GM21381 (cell line): ENCODE data around the gene IDS.
"Not testable (repeated sequence)": the region's sequence is repeated elsewhere in the genome, so short reads cannot be mapped to it uniquely, and the experiment has no call there.

Experiments used
- ATAC-seq: cut with Tn5 transposase; IDR thresholded peaks from one replicate; pipeline ENCODE4 v1.9.1; 2021; ENCODE audit warnings: mild to moderate bottlenecking, moderate library complexity; ENCODE audit not compliant: unreplicated experiment

The IDS gene

GRCh38 chrX:149527705-149528104 lies 22.6 kb upstream of the IDS start:
- peak; percentile 26 for ATAC-seq

GRCh38 chrX:149526318-149527033 lies 21.4 kb upstream of the IDS start:
- ATAC-seq, result not testable (repeated sequence)

DNA sequence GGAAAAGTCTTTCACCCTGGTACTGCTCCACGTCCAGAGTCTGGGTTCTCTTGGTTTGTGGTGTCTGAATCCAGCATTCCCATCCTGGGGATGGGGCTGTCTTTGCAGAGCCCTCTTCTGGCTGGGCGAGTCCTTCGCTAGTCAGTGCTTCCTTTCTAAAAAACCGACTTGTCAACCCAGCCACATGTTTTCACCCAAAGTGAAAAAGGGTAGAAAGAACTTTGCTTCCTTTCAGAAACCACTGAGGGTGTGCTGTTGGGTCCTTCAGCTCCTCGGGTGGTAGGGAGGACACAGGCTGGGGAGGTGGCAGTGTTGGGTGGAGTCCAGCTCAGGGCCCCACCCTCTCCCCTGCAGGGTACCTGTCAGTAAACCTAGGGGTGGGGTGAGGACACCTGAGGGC lies 20.8 kb upstream of the IDS start:
- ATAC-seq, result peak; percentile 62

DNA sequence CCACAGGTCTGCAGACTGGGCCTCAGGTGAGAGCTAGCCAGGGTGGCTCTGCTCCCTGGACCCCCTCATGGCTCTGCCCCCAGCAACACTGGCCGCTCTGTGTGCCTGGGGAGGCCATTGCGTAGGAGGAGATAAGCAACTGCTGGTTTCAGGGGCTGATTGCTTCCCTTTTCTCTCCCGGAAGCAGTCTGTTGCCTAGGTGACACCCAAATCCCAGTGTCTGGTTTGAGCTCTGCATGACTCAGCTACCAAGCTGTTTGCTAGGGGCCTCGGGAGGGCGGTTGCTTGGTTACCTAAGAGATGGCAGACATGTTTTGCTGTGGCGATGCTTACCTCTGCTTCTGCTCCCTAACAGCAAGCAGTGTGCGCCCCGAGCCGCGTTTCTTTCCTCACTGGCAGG lies 20.3 kb upstream of the IDS start:
- ATAC-seq, result peak; percentile 88

DNA sequence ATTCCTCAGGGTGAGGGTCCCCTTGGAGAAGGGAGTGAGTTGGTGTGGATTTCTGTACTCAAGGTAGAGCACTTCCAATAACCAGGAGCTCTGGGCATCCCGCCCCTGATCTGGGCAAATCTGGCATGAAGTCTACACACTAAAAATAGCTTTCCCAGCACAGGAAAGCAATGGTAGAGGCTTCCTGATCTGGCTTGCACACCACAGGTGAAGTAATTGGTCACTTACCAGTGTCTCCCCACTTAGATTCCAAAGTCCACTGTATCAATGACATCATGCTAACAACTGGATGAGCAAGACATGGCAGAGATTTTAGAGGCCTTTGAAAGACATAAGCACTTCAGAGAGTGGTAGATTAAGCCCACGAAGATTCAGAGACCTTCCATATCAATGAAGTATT lies 17.8 kb upstream of the IDS start:
- ATAC-seq, result no peak

DNA sequence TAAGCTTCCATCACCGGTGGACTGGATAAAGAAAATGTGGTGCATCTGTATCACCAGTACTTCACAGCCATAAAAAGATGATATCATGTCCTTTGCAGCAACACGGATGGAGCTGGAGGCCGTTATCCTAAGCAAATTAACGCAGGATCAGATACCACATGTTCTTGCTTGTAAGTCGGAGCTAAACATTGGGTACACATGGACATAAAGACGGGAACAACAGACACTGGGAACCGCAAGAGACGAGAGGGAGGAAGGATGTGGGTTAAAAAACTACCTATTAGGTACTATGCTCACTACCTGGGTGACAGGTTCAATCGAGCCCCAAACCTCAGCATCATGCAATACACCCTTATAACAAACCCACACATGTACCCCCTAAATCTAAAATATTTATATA lies 16.3 kb upstream of the IDS start:
- ATAC-seq, result no peak

GRCh38 chrX:149520636-149521277 lies 15.7 kb upstream of the IDS start:
- not testable (repeated sequence) for ATAC-seq

DNA sequence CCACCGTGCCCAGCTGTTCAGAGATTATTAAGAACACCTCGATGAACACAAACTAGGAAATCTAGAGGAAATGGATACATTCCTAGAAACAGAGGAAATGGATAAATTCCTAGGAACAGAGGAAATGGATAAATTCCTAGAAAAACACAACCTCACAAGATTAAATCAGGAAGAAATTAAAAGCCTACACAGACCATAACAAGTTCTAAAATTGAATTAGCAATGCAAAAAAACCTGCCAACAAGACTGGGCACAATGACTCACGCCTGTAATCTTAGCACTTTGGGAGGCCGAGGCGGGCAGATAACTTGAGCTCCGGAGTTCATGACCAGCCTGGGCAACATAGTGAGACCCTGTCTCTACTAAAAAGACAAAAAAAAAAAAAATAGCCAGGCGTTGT lies 13.1 kb upstream of the IDS start:
- no peak for ATAC-seq

GRCh38 chrX:149517308-149517707 lies 12.2 kb upstream of the IDS start:
- no peak for ATAC-seq

- ATAC-seq, result no peak
These were observed 11.5 kb upstream of the IDS start for GRCh38 chrX:149516604-149517003.

GRCh38 chrX:149515954-149516602 lies 11.0 kb upstream of the IDS start:
- no peak for ATAC-seq

DNA sequence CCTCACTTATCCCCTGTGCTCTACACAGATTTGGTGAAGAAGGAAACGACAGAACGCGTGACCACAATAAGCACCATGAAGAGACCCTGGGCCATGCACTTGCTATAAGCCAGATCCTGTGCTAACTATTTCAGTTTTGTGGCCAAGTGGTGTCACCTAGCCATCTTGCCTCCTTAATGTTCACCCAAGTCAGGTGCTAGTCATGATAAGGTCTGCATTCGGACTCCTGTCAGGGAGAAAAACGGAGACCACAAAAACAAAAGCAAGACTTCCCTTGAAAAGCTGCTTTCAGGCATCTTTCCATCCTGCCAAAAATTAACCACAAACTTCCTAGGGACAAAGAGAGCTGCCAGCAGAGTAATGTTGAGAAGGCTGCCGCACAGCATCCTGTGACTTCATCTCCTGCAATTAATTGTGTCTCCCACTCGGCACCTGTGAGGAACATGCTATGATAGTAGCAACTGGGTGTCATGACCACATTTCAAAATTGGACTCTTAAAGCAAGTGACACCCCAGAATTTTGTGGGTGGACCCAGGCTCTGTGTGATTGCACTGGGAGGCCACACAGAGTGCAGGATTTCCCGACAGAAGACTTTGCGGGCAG lies 8.8 kb upstream of the IDS start:
- ATAC-seq, result no peak

DNA sequence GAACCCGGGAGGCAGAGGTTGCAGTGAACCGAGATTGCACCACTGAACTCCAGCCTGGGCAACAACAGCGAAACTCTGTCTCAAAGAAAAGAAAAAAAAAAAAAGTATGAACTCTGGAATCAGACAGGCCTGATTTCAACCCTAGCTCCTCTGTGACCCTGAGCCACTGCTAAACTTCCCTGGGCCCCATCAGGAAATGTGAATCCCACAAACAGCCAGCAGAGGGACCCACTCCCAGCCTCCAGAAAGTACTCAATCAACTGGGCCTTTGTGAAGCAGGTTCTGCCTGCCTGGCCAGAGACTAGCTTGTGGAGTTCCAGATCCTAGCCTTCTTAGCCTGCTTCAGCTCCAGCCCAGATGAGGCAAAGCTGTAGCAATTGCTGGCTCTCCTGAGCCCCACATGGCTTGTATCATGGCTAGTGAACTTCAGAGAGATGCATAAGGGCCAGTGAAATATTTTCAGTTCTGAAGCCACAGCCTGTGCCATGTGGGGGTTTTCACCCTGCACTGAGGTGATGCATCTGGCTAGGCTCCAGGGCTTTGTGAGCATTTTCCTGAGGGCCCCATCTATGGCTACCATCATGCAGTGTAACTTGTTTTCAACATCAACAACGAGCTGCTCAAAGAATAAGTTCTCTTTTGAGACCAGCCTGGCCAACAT lies 7.2 kb upstream of the IDS start:
- ATAC-seq, result peak; percentile 78

DNA sequence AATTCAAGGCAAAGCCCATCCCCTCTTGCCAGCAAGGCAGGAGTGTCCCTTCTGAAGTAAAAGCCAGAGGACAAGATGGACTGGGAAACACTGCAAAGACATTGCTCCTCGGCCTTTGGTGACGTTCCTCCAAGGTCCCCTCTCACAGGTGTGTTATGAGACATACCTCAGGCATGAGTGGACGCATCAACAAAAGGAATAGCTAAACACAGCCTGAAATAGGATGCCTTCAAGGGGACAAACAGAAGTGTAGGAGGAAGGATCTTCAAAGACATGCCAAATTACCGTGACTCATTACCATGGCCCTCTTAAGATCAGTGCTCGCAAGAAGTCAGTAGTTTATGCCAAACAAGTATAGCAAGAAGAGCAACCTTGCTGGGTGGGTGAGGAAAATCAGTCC lies 6.0 kb upstream of the IDS start:
- ATAC-seq, result no peak

- no peak for ATAC-seq
These were observed 5.3 kb upstream of the IDS start for GRCh38 chrX:149510386-149510785.

DNA sequence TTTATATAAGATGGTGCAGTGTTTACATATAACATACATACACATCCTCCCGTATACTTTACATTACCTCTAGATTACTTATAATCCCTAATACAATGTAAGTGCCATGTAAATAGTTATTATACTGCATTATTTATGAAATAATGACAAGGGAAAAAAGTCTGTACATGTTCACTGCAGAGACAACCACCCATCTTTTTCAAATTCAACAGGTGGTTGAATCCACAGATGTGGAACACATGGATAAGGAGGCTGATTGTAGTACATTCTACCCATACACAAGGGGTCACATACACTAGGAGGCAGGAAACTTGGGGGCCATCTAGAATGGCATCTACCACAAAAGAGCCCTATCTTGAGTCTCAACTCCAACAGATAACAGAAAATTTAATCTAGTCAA lies 3.4 kb upstream of the IDS start:
- ATAC-seq, result no peak

DNA sequence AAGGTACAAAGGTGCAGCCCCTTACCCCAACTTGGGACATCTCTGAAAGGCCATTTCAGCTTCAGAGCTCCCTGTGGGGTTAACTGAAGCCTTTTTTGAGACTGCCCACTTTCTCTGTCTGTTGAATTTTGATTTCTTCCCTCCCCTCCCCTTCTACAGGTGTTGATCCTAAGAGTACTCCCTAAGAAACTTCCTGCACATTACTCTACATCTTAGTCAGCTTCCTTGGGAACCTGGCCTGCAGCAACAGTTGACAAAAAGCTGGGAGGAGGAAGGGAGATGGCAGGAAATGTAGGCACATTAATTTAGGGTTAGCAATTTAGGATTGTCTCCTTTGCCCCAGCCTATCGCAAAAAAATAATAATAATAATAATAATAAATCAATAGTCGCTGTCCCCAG lies 1.2 kb upstream of the IDS start:
- no peak for ATAC-seq

GRCh38 chrX:149505671-149506070 lies 565 bp upstream of the IDS start:
- ATAC-seq, result no peak

DNA sequence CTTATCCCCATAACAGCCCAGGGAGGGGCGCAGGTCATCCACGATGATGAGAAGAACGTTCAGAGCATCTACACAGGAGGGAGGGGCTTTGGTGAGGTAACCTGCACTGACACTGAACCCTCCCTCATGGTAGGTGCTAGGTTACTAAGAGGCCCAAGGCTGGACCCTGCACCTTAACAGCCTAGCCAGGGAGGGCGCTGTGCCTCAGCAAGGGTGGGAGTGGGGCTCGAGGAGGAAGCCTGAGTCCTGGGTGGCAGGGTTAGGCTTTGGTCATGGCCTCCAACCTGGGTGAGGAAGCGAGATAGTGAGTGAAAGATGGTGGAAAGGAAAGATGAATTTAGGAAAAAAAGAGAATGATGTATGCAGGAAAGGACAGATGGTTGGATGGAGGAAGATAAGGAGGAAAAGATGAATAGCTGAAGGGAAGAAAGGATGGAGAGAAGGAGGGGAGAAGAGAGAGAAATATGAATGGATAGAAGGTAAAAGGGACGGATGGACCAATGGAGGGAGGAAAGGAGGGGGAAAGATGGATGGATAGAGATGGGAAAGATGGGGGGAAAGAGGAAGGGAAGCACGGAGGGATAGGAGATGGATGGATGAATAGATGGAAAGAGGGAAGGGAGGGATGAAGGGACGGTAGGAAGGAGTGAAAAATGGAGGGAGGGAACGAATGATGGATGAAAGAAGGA lies 736 bp downstream of the IDS start:
- peak; percentile 34 for ATAC-seq

DNA sequence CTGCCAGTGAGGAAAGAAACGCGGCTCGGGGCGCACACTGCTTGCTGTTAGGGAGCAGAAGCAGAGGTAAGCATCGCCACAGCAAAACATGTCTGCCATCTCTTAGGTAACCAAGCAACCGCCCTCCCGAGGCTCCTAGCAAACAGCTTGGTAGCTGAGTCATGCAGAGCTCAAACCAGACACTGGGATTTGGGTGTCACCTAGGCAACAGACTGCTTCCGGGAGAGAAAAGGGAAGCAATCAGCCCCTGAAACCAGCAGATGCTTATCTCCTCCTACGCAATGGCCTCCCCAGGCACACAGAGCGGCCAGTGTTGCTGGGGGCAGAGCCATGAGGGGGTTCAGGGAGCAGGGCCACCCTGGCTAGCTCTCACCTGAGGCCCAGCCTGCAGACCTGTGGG lies 1.7 kb downstream of the IDS start:
- peak; percentile 77 for ATAC-seq

DNA sequence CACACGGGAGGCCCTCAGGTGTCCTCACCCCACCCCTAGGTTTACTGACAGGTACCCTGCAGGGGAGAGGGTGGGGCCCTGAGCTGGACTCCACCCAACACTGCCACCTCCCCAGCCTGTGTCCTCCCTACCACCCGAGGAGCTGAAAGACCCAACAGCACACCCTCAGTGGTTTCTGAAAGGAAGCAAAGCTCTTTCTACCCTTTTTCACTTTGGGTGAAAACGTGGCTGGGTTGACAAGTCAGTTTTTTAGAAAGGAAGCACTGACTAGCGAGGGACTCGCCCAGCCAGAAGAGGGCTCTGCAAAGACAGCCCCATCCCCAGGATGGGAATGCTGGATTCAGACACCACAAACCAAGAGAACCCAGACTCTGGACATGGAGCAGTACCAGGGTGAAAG lies 2.2 kb downstream of the IDS start:
- peak; percentile 25 for ATAC-seq
